Skin epidermis (tissue), 12 donors: ENCODE data around the gene MCRIP2.
A peak's percentile ranks its signal among the peaks of the same experiment; 100 is the strongest.

Source experiments
- H3K27ac ChIP-seq, 21 experiments: fragments of 200-600 bp; sonication (generic) in 11 of 21; one replicate each; pipeline ENCODE4 v1.5.0; 2020; ENCODE audit warnings: mild to moderate bottlenecking in 3 of 21, inconsistent platforms in 2 of 21, moderate library complexity in 2 of 21
- H3K4me3 ChIP-seq, 7 experiments: fragments of 200-600 bp; sonication (generic) in 2 of 7; one replicate each; pipeline ENCODE4 v1.5.0; 2020; ENCODE audit warnings: inconsistent platforms in 2 of 7, mild to moderate bottlenecking in 2 of 7, moderate library complexity in 1 of 7

The MCRIP2 gene

DNA sequence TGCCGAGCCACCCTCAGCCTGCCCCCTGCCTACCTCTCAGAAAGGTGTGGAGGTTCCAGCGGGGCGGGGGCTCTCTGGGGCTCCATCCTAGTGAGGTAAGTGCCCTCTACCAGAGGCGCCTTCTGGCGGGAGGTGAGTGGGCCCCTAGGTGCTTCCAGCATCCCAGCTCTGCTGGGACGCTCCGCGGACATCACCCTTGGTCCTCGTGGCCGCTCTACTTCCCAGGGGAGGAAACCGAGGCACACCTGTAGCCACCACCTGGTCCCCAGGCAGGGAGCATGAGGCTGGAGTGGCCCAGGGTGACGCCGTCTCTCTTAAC lies 1.4 kb downstream of the MCRIP2 start:
- Histone ChIP-seq H3K27ac (peak overlapping the region in 13 of 21 experiments; percentile 16 to 82 (median 72)), H3K4me3 (peak overlapping the region in 4 of 7 experiments; percentile 52 to 83 (median 77))

DNA sequence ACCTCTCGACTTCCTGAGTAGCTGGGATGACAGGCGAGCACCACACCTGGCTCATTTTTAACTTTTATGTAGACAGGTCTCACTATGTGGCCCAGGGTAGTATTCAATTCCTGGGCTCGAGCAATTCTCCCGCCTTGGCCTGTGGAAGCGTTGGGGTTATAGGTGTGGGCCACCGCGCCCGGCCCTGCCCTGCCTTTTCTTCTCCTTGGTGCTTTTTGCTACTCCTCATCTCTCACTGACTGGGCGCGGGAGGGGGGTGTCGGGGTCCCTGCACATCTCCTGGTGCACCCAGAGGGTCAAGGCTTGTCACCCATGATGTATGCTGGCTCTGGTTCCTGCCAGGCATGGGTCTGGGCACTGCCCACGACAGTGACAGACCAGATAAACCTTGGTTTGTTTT lies 2.9 kb downstream of the MCRIP2 start:
- Histone ChIP-seq H3K4me3 (no peak overlapping the region), H3K27ac (no peak overlapping the region)

DNA sequence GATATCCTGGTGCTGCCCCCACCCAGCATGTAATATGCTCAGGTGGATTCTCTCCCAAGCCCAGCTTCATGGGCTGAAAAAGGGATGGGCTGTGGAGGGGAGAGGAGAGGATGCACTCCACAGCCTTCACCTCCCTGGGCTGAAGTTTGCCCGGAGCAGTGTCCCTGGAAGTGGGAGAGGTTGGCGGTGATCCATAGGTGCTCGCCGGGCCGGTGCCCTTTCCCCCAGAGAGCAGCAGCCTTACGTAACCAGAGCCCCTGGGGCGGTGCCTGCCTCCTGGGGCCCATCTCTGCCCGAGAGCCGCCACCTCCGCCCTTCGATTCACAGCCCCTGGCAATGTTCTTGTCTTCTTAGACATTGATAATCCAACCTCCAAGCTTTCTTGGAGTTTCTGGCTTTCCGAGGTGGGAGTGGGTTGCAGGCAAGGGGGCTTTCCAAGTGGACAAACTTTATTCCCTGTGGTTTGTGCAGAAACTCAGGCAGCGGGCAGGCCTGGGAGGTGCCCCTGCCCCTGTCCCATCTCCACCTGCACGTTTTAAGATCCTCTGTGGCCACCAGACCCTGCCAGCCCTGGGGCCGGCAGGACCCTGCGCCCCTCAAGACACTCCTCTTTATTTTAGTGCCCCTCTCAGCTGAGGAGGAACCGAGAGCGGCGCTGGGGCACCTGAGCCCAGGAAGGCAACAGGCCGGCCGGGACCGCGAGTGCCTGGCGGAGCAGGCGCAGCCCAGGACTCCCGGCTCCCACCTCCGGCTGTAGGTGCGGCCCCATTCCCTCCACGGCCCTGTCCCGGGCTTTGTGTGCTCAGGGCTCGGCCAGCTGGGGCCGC lies 4.4 kb downstream of the MCRIP2 start:
- no peak overlapping the region for H3K27ac ChIP-seq
- no peak overlapping the region for H3K4me3 ChIP-seq

DNA sequence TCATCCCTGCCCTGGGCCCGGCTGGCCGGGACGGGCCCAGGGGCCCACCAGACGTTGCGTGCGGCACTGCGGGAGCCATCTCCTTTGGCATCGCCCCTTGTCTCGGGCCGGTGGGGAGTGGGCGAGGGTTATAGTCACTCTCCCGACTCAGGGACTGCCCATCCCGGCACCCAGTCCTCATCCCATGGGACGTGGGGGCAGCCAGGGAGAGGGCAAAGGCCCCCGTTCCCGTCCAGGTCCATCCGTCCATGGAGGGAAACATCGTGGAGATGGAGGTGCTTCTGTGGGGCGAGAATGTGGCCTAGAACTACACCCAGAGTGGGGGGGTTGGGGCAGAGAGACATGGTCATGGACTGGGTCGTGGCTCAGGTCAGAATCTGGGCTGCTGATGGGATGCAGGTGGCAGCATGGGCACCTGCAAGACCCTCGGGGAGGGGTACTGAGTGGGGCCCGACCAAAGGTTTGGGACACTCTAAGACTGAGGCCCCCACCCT lies 5.1 kb downstream of the MCRIP2 start:
- Histone ChIP-seq H3K27ac (no peak overlapping the region), H3K4me3 (no peak overlapping the region)

DNA sequence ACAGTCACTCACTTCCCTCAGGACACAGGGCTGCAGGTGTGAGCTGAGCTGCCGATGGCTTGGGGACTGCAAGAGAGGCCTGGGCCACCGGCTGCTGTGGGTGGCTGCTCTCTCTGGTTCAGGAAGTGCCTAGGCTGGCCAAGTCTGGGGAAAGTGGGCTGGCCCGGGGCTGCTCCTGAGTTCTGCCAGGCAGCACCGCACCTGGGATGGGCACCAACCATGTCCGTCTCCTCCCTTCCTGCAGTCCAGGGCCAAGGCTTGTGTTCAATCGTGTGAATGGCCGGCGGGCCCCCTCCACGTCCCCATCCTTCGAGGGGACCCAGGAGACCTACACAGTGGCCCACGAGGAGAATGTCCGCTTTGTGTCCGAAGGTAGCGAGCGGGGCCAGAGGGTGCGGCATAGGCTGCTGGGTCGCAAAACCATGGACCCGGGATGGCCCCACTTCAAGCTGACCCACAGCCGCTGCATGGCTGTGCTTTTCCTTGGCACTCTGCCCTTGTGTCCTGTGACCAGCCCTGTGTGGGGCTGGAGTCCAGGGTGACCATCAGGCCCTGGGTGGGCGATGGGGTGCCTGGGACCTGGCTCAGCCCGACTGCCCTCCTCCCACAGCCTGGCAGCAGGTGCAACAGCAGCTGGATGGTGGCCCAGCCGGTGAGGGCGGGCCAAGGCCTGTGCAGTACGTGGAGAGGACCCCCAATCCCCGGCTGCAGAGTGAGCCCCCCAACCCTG lies 5.7 kb downstream of the MCRIP2 start:
- H3K4me3 ChIP-seq, result peak overlapping the region in 1 of 7 experiments; percentile 82
- peak overlapping the region in 3 of 21 experiments; percentile 92 to 96 (median 96) for H3K27ac ChIP-seq

DNA sequence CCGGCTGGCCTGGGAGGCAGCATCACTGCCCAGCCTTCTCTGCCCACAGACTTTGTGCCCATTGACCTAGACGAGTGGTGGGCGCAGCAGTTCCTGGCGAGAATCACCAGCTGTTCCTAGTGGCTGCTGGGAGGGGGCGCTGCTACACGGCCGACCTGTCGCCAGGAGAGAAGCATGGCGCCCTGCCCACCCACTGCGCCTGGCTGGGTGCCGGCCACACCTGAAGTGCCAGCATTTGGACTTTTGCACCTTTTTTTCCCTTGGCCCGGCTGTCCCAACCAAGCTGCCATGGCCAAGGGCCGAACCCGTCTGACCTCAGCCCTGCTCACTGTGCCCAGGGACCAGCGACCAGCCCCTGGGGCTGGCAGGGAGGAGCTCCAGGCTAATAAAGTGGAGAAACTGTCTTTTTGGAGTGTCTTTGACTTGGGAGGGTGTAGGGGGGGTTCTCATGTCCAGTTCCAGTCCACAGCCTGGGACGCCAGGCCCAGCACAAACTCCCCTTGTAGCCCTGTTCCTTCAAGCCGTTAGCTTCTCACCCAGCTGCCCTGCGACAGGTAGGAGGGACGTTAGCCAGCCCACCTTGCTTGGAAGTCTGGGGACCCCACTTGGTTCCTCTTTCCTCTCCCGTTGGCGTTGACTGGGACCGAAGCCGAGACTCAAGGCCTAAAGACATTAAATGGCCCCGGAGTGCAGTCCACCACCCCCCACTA lies 6.6 kb downstream of the MCRIP2 start:
- Histone ChIP-seq H3K27ac (peak overlapping the region; percentile 60 to 96 (median 90)), H3K4me3 (peak overlapping the region; percentile 53 to 86 (median 68))

DNA sequence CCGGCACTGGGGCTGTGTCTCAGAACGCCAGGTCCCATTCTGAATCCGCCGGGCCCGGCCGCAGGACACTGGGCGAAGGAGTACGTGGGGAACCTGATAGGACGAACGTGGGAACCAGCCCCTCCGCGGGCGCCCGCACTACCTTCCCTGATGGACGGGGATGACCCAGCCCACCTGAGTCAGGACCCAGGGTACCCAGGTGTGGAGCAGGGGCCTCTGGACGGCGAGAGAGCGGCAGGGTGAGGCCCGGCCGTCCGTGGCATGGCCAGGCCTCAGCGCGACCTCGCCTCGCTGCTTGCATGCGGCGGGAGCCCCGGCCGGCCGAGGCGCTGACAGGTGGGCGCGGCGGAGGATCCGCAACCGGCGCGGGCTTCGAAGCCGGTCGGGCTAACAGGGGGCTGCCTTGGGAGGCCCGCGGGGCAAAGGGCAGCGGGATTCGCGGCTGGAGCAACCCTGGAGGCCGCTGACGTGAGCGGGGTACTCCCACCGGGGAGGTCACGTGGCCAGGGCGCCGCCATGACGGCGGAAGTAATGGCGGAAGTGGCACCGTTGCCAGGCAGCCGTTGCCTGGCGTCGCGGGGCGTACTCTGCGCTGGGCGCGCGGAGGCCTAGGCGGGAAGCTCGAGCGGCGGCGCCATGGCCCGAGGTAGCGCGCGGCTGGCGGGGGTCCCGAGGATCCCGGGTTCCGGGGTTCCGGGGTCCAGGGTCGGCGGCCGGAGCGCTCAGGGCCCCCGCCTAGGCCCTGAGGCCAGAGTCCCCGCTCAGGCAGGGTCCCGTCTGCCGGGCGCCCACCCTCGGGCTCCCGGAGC lies 7.4 kb downstream of the MCRIP2 start, which contains the start of gene WDR90:
WDR90 (plus strand) TSS at position 585 of the 809 bp plus-strand sequence; CDS start at position 637, 52 bp downstream.
- H3K4me3 ChIP-seq, result peak within 1 kb of the TSS; percentile 53 to 86 (median 68)
- peak within 1 kb of the TSS; percentile 60 to 96 (median 90) for H3K27ac ChIP-seq

DNA sequence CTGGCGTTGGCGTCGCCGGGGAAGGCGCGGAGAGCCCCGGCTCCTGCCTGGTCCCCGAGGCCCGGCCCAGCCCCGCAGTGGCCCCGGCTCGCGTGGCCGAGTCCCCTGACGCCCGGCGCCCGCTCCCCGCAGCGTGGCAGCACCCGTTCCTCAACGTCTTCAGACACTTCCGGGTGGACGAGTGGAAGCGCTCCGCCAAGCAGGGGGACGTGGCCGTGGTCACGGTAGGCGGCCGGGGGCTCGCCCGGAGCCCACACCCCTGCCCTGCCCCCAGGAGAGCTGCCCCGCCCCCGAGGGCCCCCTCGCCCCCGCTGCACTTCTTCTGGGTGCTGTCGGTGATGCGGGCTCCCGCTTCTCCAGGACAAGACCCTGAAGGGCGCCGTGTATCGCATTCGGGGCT lies 8.0 kb downstream of the MCRIP2 start:
- peak overlapping the region; percentile 34 to 96 (median 90) for H3K27ac ChIP-seq
- peak overlapping the region; percentile 53 to 86 (median 68) for H3K4me3 ChIP-seq

DNA sequence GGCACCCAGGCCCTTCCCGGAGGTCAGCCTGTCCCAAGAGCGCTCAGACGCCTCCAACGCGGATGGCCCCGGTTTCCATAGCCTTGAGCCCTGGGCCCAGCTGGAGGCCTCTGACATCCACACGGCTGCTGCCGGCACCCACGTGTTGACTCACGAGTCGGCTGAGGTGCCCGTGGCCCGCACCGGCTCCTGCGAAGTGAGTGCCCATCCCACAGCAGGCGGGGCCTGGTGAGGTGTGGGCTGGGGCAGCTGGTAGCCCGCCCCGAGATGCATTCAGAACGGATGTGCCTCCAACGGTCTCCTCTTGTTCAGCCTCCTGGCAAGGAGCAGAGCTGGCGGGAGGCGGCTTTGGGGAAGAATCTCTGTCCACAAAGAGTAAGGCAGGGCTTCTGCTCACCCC lies 10.2 kb downstream of the MCRIP2 start:
- Histone ChIP-seq H3K4me3 (no peak overlapping the region), H3K27ac (no peak overlapping the region)

DNA sequence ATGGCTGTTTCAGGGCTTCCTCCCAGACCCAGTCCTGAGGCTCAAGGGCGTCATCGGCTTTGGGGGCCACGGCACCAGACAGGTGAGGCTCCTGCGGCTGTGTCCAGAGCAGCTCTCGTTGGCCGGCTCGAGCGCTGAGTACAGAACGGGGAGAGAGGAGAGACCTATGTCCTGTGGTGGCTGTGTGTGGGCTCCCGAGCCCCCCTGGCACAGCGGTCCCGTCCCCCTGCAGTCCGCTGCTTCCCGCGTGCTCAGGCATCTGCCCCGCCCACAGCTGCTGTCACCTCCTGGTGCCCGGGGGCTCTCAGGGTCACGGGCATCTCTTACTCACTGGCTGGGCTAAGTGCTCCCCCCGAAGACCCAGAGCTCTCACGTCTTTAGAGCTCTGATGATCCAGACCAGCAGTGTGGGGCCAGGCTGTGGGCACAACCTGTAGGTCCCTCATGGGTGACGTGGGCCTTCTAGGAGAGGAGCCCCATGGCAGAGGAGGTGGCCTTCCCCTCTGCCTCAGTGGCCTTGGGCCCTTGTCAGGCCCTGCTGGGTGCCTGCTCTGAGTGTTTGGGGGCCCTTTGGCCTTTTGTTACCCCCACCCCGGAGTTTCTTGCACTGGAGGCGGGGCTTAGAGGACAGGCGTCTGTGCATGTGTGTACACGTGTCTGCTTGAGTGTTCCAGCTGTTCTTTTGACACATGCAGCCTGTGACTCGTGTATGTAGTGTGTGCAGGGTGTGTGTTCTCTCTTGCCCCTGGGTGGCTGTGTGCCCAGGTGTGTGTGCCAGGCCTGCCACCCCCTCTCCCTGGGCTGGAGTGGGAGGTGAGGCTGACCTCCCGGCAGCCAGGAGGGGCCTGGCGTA lies 11.1 kb downstream of the MCRIP2 start:
- no peak overlapping the region for H3K27ac ChIP-seq

DNA sequence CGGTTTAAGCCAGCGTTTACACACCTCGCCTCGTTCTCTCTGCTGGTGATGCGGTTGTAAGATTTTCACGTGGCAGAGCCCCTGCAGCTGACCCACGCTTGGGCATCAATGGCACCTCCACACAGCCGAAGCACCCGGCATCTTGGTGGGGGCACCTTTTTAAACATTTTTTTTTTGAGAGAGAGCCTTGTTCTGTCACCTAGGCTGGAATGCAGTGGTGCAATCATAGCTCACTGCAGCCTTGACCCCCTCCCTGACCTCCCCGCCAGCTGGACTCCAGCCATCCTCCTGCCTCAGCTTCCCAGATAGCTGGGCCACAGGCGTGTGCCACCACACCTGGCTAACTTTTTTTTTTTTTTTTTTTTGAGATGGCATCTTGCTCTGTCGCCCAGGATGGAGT lies 12.4 kb downstream of the MCRIP2 start:
- H3K4me3 ChIP-seq, result no peak overlapping the region
- no peak overlapping the region for H3K27ac ChIP-seq

More for the DNA sequence above, 11.1 kb downstream of the MCRIP2 start:
- no peak overlapping the region for H3K4me3 ChIP-seq

DNA sequence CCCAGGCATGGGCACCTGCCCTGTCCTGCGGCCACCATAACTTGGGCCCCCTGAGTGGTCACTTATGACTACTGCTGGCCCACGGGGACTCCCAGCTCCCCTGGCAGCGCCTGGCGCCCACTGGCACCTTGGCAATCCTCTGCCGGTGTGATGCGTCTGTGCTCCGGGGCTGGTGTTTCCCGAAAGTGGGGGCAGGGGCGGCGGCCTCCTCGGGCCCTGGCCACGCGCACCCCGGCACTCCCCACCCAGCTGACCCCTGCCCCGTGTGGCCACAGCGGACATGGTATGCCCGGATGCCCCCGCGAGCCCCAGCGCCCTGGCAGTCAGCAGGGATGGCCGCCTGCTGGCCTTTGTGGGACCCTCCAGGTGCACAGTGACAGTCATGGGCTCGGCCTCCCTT lies 15.9 kb downstream of the MCRIP2 start:
- H3K27ac ChIP-seq, result no peak overlapping the region
- H3K4me3 ChIP-seq, result no peak overlapping the region

DNA sequence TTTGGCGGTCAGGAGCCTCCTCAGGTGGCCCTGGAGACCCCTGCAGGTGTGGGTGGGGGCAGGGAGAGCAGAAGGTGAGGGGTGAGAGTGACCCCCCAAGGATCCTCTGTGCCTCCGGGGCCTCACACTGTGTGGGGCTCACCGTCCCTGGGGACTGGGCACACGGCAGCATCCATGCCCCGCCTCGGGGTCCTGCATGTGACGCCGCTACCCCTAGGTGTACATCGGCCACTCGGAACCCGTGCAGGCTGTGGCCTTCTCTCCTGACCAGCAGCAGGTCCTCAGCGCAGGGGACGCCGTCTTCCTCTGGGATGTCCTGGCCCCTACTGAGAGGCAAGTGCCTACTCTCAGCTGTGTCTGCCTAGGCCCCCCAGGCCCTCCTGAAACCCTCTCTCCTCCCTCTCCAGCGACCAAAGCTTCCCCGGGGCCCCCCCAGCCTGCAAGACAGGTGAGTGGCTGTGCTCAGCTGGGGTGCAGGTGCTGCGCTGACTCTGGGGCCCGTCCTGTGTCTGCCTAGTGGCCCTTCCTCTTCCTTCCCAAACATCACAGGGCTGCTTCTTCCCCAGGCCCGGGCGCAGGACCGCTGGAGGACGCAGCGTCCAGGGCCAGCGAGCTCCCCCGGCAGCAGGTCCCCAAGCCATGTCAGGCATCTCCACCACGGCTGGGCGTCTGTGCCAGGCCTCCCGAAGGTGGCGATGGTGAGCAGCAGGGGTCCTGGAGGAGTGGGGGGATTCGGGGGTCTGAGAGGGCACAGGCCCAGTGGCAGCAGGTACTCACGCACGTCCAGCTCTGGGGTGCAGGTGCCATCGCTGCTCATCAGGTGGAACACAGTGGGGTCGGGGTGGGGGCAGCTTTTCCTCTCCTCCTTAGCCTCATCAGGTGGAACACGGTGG lies 17.3 kb downstream of the MCRIP2 start:
- H3K27ac ChIP-seq, result no peak overlapping the region
- no peak overlapping the region for H3K4me3 ChIP-seq

DNA sequence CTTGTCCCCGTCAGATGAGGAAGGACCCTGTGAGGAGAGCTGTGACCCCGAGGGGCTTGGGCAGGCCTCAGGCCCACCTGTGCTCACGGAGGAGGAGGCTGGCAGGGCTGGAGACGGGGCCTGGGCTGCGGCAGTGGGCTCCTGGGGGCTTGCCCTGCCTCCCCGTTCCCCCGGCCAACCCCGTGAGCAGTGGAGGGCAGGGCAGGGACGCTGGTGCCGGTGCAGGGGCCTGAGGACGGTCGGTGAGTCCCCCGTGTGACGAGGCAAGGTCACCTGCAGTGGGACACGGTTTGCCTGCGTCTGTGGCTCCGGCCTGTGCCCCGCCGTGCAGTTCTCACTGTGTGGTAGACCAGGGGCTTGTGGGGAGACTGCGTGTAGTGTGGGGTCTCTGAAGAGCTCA lies 18.0 kb downstream of the MCRIP2 start:
- peak overlapping the region in 1 of 21 experiments; percentile 50 for H3K27ac ChIP-seq

DNA sequence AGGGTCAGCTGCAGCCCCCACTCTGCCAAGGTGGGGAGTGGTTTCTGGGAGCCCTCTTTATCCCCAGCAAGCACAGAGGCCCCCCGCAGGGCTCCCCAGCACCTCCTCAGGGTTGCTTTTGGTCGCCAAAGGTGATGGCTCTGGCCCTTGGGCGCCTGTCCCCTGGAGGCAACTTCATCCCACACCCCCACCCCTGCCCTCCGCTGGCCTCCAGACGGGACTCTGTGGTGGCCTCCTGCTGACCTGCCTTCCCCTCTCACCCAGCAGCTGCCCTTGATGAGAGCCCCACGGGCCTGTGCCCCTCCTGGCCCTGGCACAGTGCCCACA lies 18.5 kb downstream of the MCRIP2 start:
- Histone ChIP-seq H3K4me3 (no peak overlapping the region), H3K27ac (peak overlapping the region in 5 of 21 experiments; percentile 8 to 52 (median 37))

More for the DNA sequence above, 18.0 kb downstream of the MCRIP2 start:
- H3K4me3 ChIP-seq, result no peak overlapping the region

DNA sequence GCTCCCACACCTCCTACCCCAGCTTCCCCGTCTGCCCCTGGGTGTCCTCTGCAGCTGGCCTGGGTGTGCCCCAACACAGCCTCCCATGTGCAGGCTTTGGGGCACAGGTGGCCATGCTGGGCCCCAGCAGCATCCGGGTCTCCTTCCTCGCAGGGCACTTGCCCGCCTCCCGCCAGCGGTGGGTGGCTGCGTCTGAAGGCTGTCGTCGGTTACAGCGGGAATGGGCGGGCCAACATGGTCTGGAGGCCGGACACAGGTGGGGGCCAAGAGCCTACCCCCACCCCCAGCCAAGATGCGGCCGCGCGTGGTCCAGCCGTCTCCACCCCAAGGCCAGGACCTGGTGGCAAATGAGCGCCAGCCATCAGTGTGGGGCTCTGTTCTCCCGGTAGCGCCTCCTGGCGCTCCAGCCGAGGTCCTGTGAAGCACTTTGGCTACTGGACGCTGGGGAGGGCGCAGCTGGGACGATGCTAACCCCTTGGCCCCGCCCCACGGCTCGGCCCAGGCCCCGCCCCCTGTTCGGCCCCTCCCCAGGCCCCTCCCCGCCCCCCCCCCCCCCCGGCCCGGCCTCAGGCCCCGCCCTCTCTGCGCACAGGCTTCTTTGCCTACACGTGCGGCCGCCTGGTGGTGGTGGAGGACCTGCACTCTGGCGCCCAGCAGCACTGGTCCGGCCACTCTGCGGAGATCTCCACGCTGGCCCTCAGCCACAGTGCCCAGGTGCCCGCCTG lies 19.0 kb downstream of the MCRIP2 start:
- Histone ChIP-seq H3K27ac (peak overlapping the region in 6 of 21 experiments; percentile 8 to 69 (median 50)), H3K4me3 (no peak overlapping the region)
